ENCODE results near the gene SHROOM2. TPM values are rescaled to one million over a fixed set of nuclear protein-coding genes. Genes with fewer than 3 reads are reported as not detected.

The SHROOM2 gene
- total and polyA plus RNA-seq, 8 donors: 5.6 to 15.0 (median 13.7) TPM

DNA sequence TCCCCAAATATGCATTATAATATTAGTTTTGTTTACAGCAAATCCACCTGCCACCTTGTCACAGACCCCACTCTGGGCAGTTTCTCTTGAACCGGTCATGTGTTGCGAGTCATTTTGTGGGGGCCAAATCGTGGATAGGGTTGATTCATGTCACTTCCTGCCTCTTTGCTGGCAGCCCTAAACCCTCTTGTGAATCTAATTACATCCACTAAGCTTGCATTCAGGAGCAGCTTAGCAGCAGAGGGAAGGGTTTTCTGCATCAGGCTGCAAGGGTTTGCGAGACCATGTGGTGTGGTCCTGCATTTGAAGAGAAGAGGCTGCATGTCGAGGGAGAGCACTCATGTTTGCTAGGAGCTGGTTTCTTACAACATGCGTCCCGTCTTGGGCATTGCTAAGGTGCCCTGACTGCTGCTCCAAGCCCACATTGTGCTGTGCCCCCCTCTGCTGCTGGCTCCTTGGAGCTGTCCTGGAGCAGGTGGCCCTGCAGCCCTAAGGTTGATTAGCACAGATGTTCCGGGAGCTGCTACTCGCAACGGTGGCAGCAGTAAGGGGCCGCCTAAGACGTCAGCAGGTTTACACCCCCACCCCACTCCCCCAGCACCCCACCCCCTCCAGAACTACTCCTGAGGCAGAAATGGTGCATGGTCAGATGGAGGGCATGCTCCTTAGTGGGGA is 92.1 kb downstream of the SHROOM2 start:
- ATAC-seq: no peak
- no peaks in the 10 kb centered on the region for H3K27me3 ChIP-seq
- H3K27ac ChIP-seq: no peak overlapping the region
- no peak for DNase-seq
- TF ChIP-seq, protein P1, sequence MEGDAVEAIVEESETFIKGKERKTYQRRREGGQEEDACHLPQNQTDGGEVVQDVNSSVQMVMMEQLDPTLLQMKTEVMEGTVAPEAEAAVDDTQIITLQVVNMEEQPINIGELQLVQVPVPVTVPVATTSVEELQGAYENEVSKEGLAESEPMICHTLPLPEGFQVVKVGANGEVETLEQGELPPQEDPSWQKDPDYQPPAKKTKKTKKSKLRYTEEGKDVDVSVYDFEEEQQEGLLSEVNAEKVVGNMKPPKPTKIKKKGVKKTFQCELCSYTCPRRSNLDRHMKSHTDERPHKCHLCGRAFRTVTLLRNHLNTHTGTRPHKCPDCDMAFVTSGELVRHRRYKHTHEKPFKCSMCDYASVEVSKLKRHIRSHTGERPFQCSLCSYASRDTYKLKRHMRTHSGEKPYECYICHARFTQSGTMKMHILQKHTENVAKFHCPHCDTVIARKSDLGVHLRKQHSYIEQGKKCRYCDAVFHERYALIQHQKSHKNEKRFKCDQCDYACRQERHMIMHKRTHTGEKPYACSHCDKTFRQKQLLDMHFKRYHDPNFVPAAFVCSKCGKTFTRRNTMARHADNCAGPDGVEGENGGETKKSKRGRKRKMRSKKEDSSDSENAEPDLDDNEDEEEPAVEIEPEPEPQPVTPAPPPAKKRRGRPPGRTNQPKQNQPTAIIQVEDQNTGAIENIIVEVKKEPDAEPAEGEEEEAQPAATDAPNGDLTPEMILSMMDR (IDR thresholded peaks at IDR 0.05): no peak
- intact Hi-C loops (cut with DNase I): no loop called here
- H3K4me3 ChIP-seq: no peak overlapping the region
- H3K36me3 ChIP-seq: no peaks in the 10 kb centered on the region
- H3K9me3 ChIP-seq: no peaks in the 10 kb centered on the region
- peaks cover 0 to 9% of the 10 kb centered on the region in 2 donors for H3K4me1 ChIP-seq

DNA sequence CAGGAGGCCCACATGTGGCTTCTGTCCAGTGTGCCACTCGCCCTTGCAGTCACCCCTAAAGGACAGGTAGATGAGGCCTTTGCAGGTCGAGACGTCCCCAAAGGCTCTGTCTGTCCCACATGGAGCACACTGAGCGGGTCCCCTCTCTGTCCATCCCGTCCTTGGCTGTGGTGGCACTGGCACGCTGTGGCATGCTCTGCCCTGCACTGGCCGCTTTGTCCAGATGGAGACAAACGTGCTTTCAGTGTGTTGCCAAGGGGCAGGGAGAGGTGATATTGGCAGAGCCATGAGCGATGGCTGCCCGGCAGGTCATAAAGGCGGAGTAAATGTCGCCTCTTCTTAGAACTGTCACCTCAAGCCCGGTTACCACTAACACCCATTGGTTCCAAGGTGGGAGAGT is 94.0 kb downstream of the SHROOM2 start:
- intact Hi-C loops (cut with DNase I): no loop called here

DNA sequence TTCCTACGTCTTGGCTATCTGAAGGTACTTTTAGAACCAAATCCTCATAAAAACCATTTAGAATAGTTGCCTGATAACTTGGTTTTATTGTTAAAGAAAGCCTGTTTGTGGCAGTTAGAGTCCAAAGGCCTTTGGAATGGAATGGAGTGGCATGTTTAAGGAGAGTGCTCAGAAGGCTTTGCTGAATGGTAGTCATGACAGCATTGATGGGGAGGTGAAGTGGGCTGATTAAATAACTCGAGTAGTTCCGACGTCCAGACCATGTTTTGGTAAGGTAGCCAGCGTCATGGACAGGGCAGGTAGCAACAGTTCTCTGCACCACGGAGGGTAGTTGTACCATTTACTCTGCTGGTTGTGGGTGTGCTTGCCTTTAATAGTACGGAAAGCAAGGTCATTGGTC is 94.6 kb downstream of the SHROOM2 start:
- TF ChIP-seq, protein P1 (IDR thresholded peaks at IDR 0.05): no peak
- H3K36me3 ChIP-seq: no peaks in the 10 kb centered on the region
- H3K4me1 ChIP-seq: peaks cover 0 to 9% of the 10 kb centered on the region in 2 donors
- H3K27me3 ChIP-seq: no peaks in the 10 kb centered on the region
- DNase-seq (no peak), ATAC-seq (peak; percentile 35)
- no peak overlapping the region for H3K27ac ChIP-seq
- no peak overlapping the region for H3K4me3 ChIP-seq
- H3K9me3 ChIP-seq: no peaks in the 10 kb centered on the region
- intact Hi-C loops (cut with DNase I): no loop called here

More for the DNA sequence above, 94.0 kb downstream of the SHROOM2 start:
- no peak overlapping the region for H3K4me3 ChIP-seq
- H3K9me3 ChIP-seq: no peaks in the 10 kb centered on the region
- no peaks in the 10 kb centered on the region for H3K36me3 ChIP-seq
- DNase-seq (no peak), ATAC-seq (no peak)
- TF ChIP-seq, protein P1 (IDR thresholded peaks at IDR 0.05): no peak
- H3K4me1 ChIP-seq: peaks cover 0 to 5% of the 10 kb centered on the region in 2 donors
- H3K27ac ChIP-seq: no peak overlapping the region
- no peaks in the 10 kb centered on the region for H3K27me3 ChIP-seq

DNA sequence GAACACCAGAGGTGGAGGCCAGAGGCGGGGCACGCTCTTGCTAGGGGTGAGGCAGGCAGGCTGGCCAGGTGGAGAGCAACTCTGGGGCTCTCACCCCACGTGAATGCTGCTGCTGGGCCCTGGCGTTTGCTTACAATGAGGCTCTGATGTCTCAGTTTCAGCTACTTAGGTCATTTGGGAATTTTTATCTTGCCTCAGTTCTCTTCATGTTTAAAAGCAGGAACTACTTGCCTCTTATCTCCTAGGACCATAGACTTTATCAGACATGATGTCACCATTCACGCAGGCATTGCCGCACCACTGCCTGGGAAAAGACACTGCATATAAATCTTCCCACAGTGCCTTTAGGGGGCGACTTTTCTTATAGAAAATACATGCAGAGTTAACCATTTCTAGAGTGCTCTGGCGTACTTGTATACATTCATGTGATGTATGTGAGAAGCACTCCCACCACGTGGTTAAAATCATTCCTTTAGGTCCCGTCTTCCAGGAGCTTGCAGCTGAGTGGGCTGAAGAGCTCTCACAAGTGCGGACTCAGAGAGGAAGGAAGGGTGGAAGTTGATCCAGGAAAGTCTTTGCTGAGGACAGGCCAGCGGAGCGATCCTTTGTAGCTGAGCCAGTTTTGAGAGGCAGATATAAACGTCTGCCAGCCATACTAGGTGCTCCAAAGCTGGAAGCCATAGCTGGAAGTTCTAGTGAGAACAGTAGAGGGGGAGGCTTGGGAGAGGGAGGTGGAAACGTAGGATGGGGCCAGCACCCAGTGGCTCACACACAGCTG is 96.6 kb downstream of the SHROOM2 start:
- TF ChIP-seq, protein P1 (IDR thresholded peaks at IDR 0.05): no peak
- Histone ChIP-seq H3K4me3 (no peak overlapping the region), H3K36me3 (no peaks in the 10 kb centered on the region), H3K27me3 (no peaks in the 10 kb centered on the region), H3K4me1 (peaks cover 0 to 9% of the 10 kb centered on the region in 2 donors), H3K27ac (peak overlapping the region in 1 of 2 donors; percentile 28), H3K9me3 (no peaks in the 10 kb centered on the region)
- DNase-seq (peak in 2 of 4 donors; percentile 48 to 53), ATAC-seq (peak; percentile 76)
- intact Hi-C loops (cut with DNase I): no loop called here
